Fibroblast of the aortic adventitia (primary cell): Measurements from ENCODE around the gene CNOT4. TPM values are rescaled to one million over a fixed set of nuclear protein-coding genes. Genes with fewer than 3 reads are reported as not detected.
"Not testable (repeated sequence)": the region's sequence is repeated elsewhere in the genome, so short reads cannot be mapped to it uniquely, and the experiment has no call there.

Source experiments
- DNase-seq: peaks from one replicate; pipeline ENCODE4 v3.0.0-alpha.2; 2010; ENCODE audit warnings: low read depth
- H3K4me3 ChIP-seq: 2 replicates; pipeline ENCODE4 v1.5.1; 2011; ENCODE audit warnings: low read depth, mild to moderate bottlenecking, control low read depth, low read length, moderate library complexity
- total RNA-seq: library from RNA; depleted of rRNA; stranded (reverse); fragments of >200 nt; gene quantifications from 2 replicates; pipeline ENCODE4 v1.2.3, GENCODE V29; 2012; ENCODE audit warnings: low replicate concordance
- TF ChIP-seq, protein P1 (sequence below): IDR thresholded peaks from 2 replicates; pipeline ENCODE4 v1.5.1; 2011; ENCODE audit warnings: mild to moderate bottlenecking, low read length, control low read depth, inconsistent platforms; ENCODE audit not compliant: insufficient read depth

CNOT4 gene
- total RNA-seq, 1 donor = 21.1 TPM

DNA sequence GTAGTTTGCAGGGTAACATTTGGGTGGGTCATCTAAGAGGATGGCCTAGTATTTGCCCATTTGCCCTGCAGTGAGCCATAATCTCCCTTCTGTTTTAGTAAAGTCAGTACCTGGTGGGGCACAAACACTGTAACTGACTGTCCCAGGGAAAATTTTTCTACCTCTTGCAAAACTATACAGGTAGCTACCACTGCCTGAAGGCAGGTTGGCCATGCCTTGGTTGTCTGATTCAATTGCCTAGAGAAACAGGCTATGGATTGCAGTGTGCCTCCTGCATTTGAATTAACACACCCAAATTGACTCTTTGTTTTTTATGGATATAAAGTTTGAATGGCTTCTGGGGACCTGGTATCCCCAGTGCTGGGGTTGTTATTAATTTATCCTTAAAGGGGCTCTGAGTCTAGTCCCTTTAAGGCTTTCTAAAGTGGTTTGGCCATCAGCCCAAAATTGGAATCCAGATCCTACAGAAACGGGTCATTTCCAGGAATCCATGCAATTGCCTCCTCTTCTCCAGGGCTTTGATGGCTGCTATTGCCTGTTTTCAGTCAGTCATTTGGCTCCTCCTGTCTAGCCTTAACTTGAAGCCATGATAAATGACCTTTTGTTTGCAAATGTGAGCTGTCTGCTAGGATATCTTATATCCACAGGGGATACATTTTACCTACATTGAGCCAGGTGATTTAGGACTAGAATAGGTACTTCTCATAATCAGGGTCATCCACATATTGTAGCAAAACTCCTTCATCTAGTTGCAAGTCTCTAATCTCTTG lies 187.1 kb downstream of the CNOT4 start:
- TF ChIP-seq, protein P1, sequence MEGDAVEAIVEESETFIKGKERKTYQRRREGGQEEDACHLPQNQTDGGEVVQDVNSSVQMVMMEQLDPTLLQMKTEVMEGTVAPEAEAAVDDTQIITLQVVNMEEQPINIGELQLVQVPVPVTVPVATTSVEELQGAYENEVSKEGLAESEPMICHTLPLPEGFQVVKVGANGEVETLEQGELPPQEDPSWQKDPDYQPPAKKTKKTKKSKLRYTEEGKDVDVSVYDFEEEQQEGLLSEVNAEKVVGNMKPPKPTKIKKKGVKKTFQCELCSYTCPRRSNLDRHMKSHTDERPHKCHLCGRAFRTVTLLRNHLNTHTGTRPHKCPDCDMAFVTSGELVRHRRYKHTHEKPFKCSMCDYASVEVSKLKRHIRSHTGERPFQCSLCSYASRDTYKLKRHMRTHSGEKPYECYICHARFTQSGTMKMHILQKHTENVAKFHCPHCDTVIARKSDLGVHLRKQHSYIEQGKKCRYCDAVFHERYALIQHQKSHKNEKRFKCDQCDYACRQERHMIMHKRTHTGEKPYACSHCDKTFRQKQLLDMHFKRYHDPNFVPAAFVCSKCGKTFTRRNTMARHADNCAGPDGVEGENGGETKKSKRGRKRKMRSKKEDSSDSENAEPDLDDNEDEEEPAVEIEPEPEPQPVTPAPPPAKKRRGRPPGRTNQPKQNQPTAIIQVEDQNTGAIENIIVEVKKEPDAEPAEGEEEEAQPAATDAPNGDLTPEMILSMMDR = no peak
- no peak for DNase-seq
- H3K4me3 ChIP-seq = no peak overlapping the region

- H3K4me3 ChIP-seq = no peak overlapping the region
- TF ChIP-seq, protein P1 = no peak
- peak; percentile 92 for DNase-seq
Observed at GRCh38 chr7:135321556-135321955, 188.3 kb downstream of the CNOT4 start.

DNA sequence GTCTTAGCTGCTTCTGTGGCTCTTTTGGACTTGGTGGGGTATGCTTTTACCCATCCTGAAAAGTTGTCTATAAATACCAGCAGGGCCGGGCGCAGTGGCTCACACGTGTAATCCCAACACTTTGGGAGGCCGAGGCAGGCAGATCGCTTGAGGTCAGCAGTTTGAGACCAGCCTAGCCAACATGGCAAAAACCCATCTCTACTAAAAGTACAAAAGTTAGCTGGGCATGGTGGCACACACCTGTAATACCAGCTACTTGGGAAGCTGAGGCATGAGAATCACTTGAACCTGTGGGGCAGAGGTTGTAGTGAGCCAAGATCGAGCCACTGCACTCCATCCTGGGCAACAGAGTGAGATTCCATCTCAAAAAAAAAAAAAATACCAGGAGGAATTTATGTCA lies 188.9 kb downstream of the CNOT4 start:
- not testable (repeated sequence) for H3K4me3 ChIP-seq, DNase-seq

GRCh38 chr7:135320268-135320667 lies 189.6 kb downstream of the CNOT4 start:
- peak; percentile 90 for DNase-seq
- no peak overlapping the region for H3K4me3 ChIP-seq
- TF ChIP-seq, protein P1 = no peak

DNA sequence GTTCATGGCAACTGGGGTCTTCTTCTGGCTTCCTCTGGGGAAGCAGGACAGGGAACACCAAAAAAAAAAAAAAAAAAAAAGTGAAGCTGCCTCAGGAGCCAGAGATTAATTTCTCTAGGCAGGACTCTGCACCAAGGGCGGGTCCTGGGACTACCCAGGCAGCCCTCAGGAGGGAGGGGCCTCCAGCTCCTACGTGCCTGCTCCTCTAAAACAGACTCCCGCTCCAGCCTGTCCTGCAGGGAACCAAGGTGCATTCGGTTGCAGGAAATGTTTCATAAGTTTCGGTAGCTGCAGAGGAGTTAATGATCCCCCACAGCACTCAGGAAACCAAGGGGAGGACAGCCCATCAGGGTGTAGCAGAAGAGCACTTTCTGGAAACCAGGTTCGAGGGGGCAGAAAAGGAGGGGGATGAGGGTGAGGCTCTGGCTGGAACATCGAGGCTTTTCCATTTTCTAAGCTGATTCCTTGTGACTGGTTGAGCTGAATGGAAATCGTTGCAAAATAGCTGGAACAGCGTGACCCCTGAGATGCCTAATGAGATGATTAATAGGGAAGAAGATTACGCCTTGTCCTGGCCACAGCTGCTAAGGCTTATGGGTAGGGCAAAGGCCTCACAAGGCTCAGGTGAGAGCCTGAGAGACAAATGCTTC lies 192.1 kb downstream of the CNOT4 start:
- DNase-seq = no peak
- TF ChIP-seq, protein P1 = no peak
- no peak overlapping the region for H3K4me3 ChIP-seq

DNA sequence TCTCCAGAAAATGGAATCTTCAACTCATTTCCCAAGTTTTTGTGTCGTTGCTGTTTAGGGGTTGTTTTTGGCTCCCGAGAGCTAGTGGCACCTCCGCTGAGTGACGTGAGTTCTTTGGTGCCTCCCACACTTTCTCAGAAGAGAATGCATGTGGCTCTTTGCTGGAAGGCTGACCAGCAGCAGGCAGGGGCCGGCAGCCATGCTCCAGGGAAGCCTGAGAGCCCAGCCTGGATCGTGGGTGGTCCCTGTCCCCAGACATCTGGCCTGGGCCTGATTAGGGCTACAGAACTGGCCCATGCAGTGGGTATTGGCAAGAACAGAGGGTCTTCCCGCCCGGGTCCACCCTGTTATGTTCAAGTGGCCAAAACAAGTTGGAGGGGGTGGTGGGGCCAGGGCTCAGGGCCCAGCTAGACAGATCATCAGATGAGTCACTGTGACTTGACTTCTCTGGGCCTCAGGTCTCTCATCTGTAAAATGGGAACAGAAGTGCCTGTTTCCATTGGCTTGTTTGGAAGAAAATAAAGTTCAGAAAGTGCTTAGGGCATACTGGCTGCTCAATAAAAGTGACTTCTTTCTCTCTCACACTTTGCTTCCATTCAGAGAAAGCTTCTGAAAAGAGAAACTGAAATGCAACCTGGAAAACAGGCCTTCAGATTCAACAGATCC lies 193.1 kb downstream of the CNOT4 start:
- H3K4me3 ChIP-seq = no peak overlapping the region
- TF ChIP-seq, protein P1 = no peak
- DNase-seq = no peak

GRCh38 chr7:135313971-135314370 lies 195.9 kb downstream of the CNOT4 start:
- TF ChIP-seq, protein P1 = no peak
- no peak overlapping the region for H3K4me3 ChIP-seq
- no peak for DNase-seq
